WTC11 (cell line): ENCODE measurements around the gene SELENOS.

ENCODE experiments used
- ZNF263 ChIP-seq: sonication (generic); formaldehyde crosslinking; IDR thresholded peaks from 2 replicates; pipeline ENCODE4 v1.8.1; 2022; ENCODE audit warnings: low read depth, mild to moderate bottlenecking, moderate library complexity, missing genetic modification reagents
- TF ChIP-seq, protein P1 (sequence below): fragments of 200-600 bp; IDR thresholded peaks from 2 replicates; pipeline ENCODE4 v1.8.0; 2022; ENCODE audit warnings: antibody characterized with exemption
- TF ChIP-seq, protein P2 (sequence below): sonication (generic); formaldehyde crosslinking; IDR thresholded peaks from 2 replicates; pipeline ENCODE4 v1.8.0; 2022; ENCODE audit warnings: mild to moderate bottlenecking, missing genetic modification reagents
- TF ChIP-seq, protein P3 (sequence below): sonication (generic); formaldehyde crosslinking; IDR thresholded peaks from 2 replicates; pipeline ENCODE4 v1.8.0; 2022; ENCODE audit warnings: mild to moderate bottlenecking, missing genetic modification reagents
- TF ChIP-seq, protein P4 (sequence below): fragments of 250-450 bp; sonication (Bioruptor Pico); IDR thresholded peaks from 2 replicates; pipeline ENCODE4 v1.9.0; 2021; ENCODE audit warnings: mild to moderate bottlenecking, borderline replicate concordance
- TF ChIP-seq, protein P5 (sequence below): sonication (generic); formaldehyde crosslinking; IDR thresholded peaks from 2 replicates; pipeline ENCODE4 v1.8.1; 2022; ENCODE audit warnings: mild to moderate bottlenecking, missing genetic modification reagents, moderate library complexity, borderline replicate concordance

DNA sequence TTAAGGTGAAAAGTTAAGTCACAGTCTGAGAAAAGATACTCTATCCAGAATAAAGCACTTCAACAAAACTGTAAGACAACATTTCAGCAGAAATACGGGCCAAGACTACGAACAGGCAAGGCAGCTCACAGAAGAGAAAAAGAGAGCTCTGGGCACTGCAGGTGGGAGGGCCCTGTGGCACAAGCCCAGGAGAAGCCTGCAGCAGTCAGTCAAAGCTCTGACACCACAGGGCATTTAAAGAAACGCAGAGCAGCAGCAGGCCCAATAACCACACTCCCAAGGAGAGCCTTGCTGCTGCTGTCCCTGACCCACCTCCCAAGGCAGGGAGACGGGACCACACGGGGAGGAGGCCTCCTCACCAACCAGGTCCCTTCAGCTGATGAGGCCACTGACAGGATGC, 44.6 kb downstream of the SELENOS start:
- TF ChIP-seq, protein P1, sequence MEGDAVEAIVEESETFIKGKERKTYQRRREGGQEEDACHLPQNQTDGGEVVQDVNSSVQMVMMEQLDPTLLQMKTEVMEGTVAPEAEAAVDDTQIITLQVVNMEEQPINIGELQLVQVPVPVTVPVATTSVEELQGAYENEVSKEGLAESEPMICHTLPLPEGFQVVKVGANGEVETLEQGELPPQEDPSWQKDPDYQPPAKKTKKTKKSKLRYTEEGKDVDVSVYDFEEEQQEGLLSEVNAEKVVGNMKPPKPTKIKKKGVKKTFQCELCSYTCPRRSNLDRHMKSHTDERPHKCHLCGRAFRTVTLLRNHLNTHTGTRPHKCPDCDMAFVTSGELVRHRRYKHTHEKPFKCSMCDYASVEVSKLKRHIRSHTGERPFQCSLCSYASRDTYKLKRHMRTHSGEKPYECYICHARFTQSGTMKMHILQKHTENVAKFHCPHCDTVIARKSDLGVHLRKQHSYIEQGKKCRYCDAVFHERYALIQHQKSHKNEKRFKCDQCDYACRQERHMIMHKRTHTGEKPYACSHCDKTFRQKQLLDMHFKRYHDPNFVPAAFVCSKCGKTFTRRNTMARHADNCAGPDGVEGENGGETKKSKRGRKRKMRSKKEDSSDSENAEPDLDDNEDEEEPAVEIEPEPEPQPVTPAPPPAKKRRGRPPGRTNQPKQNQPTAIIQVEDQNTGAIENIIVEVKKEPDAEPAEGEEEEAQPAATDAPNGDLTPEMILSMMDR = no peak
- TF ChIP-seq, protein P2, sequence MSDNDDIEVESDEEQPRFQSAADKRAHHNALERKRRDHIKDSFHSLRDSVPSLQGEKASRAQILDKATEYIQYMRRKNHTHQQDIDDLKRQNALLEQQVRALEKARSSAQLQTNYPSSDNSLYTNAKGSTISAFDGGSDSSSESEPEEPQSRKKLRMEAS = no peak
- TF ChIP-seq, protein P3, sequence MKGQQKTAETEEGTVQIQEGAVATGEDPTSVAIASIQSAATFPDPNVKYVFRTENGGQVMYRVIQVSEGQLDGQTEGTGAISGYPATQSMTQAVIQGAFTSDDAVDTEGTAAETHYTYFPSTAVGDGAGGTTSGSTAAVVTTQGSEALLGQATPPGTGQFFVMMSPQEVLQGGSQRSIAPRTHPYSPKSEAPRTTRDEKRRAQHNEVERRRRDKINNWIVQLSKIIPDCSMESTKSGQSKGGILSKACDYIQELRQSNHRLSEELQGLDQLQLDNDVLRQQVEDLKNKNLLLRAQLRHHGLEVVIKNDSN = no peak
- TF ChIP-seq, protein P4, sequence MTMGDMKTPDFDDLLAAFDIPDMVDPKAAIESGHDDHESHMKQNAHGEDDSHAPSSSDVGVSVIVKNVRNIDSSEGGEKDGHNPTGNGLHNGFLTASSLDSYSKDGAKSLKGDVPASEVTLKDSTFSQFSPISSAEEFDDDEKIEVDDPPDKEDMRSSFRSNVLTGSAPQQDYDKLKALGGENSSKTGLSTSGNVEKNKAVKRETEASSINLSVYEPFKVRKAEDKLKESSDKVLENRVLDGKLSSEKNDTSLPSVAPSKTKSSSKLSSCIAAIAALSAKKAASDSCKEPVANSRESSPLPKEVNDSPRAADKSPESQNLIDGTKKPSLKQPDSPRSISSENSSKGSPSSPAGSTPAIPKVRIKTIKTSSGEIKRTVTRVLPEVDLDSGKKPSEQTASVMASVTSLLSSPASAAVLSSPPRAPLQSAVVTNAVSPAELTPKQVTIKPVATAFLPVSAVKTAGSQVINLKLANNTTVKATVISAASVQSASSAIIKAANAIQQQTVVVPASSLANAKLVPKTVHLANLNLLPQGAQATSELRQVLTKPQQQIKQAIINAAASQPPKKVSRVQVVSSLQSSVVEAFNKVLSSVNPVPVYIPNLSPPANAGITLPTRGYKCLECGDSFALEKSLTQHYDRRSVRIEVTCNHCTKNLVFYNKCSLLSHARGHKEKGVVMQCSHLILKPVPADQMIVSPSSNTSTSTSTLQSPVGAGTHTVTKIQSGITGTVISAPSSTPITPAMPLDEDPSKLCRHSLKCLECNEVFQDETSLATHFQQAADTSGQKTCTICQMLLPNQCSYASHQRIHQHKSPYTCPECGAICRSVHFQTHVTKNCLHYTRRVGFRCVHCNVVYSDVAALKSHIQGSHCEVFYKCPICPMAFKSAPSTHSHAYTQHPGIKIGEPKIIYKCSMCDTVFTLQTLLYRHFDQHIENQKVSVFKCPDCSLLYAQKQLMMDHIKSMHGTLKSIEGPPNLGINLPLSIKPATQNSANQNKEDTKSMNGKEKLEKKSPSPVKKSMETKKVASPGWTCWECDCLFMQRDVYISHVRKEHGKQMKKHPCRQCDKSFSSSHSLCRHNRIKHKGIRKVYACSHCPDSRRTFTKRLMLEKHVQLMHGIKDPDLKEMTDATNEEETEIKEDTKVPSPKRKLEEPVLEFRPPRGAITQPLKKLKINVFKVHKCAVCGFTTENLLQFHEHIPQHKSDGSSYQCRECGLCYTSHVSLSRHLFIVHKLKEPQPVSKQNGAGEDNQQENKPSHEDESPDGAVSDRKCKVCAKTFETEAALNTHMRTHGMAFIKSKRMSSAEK (CRISPR knock-in tag) = no peak
- no peak for TF ChIP-seq ZNF263 (CRISPR knock-in tag)
- TF ChIP-seq, protein P5, sequence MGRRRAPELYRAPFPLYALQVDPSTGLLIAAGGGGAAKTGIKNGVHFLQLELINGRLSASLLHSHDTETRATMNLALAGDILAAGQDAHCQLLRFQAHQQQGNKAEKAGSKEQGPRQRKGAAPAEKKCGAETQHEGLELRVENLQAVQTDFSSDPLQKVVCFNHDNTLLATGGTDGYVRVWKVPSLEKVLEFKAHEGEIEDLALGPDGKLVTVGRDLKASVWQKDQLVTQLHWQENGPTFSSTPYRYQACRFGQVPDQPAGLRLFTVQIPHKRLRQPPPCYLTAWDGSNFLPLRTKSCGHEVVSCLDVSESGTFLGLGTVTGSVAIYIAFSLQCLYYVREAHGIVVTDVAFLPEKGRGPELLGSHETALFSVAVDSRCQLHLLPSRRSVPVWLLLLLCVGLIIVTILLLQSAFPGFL (CRISPR knock-in tag) = no peak
